ENCODE results near the gene CLEC4E.
"Not testable (repeated sequence)": the region's sequence is repeated elsewhere in the genome, so short reads cannot be mapped to it uniquely, and the experiment has no call there.

CLEC4E gene

GRCh38 chr12:8540831-8541230, at the start of gene CLEC4E:
Gene CLEC4E, minus strand, starts transcription at chr12:8540905. Its CDS starts 108 bp downstream, at chr12:8540797.
- not testable (repeated sequence) for DNase-seq

- DNase-seq: no peak
Measured at GRCh38 chr12:8589679-8590078, 49.0 kb upstream of the CLEC4E start.

- not testable (repeated sequence) for DNase-seq
Measured at GRCh38 chr12:8584478-8584877, 43.8 kb upstream of the CLEC4E start.

- no peak for DNase-seq
Measured at GRCh38 chr12:8584004-8584403, 43.3 kb upstream of the CLEC4E start.

- no peak for DNase-seq
Measured at GRCh38 chr12:8581098-8581784, 40.5 kb upstream of the CLEC4E start.

- no peak for DNase-seq
Measured at GRCh38 chr12:8577879-8578278, 37.2 kb upstream of the CLEC4E start.

- no peak for DNase-seq
Measured at GRCh38 chr12:8572507-8572906, 31.8 kb upstream of the CLEC4E start.

GRCh38 chr12:8566525-8566924, 25.8 kb upstream of the CLEC4E start:
- no peak for DNase-seq

GRCh38 chr12:8566052-8566451, 25.3 kb upstream of the CLEC4E start:
- DNase-seq: not testable (repeated sequence)

GRCh38 chr12:8564656-8565055, 24.0 kb upstream of the CLEC4E start:
- DNase-seq: no peak

GRCh38 chr12:8563356-8563755, 22.7 kb upstream of the CLEC4E start:
- no peak for DNase-seq

- no peak for DNase-seq
Measured at GRCh38 chr12:8562310-8562709, 21.6 kb upstream of the CLEC4E start.

- no peak for DNase-seq
Measured at GRCh38 chr12:8561011-8561410, 20.3 kb upstream of the CLEC4E start.

- no peak for DNase-seq
Measured at GRCh38 chr12:8559676-8560075, 19.0 kb upstream of the CLEC4E start.

GRCh38 chr12:8556531-8557097, 15.9 kb upstream of the CLEC4E start:
- no peak for DNase-seq

GRCh38 chr12:8554451-8555195, 13.9 kb upstream of the CLEC4E start:
- no peak for DNase-seq

- no peak for DNase-seq
Measured at GRCh38 chr12:8553088-8553627, 12.5 kb upstream of the CLEC4E start.

GRCh38 chr12:8549381-8549780, 8.7 kb upstream of the CLEC4E start:
- DNase-seq: no peak

- no peak for DNase-seq
Measured at GRCh38 chr12:8548192-8548591, 7.5 kb upstream of the CLEC4E start.

- no peak for DNase-seq
Measured at GRCh38 chr12:8547645-8548044, 6.9 kb upstream of the CLEC4E start.

- DNase-seq: no peak
Measured at GRCh38 chr12:8546591-8546990, 5.9 kb upstream of the CLEC4E start.

GRCh38 chr12:8544295-8544694, 3.6 kb upstream of the CLEC4E start:
- DNase-seq: peak; percentile 27 to 77 (median 44)

- DNase-seq: no peak
Measured at GRCh38 chr12:8541562-8541961, 857 bp upstream of the CLEC4E start.

GRCh38 chr12:8537820-8538219, 2.9 kb downstream of the CLEC4E start:
- DNase-seq: not testable (repeated sequence)
